Measurements from ENCODE around the gene AKR1E2.

GRCh38 chr10:4813496-4813895 lies 12.5 kb upstream of the AKR1E2 start:
- TF ChIP-seq SPI1 (IDR thresholded peaks at IDR 0.05; ENCODE audit: borderline replicate concordance, insufficient read depth, low read depth, low read length) = no peak
- TF ChIP-seq, protein P1, sequence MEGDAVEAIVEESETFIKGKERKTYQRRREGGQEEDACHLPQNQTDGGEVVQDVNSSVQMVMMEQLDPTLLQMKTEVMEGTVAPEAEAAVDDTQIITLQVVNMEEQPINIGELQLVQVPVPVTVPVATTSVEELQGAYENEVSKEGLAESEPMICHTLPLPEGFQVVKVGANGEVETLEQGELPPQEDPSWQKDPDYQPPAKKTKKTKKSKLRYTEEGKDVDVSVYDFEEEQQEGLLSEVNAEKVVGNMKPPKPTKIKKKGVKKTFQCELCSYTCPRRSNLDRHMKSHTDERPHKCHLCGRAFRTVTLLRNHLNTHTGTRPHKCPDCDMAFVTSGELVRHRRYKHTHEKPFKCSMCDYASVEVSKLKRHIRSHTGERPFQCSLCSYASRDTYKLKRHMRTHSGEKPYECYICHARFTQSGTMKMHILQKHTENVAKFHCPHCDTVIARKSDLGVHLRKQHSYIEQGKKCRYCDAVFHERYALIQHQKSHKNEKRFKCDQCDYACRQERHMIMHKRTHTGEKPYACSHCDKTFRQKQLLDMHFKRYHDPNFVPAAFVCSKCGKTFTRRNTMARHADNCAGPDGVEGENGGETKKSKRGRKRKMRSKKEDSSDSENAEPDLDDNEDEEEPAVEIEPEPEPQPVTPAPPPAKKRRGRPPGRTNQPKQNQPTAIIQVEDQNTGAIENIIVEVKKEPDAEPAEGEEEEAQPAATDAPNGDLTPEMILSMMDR (IDR thresholded peaks at IDR 0.05 in 2 of 3, conservative IDR thresholded peaks at IDR 0.05 in 1 of 3; ENCODE audit: control insufficient read depth in 2 of 3, extremely low read depth in 1 of 3, insufficient read depth in 1 of 3, low read depth in 3 of 3, low read length in 3 of 3) = no peak
- no peak for TF ChIP-seq HSF1 (IDR thresholded peaks at IDR 0.05; ENCODE audit: low read depth, low read length)
- TF ChIP-seq ESRRA (IDR thresholded peaks at IDR 0.05; ENCODE audit: low read length) = no peak
- no peak for TF ChIP-seq PBX3 (IDR thresholded peaks at IDR 0.05; ENCODE audit: insufficient replicate concordance, low read depth, low read length)
- no peak for TF ChIP-seq SRF (IDR thresholded peaks at IDR 0.05; ENCODE audit: low read depth in 2 of 2, low read length in 2 of 2)
- TF ChIP-seq NFYB (IDR thresholded peaks at IDR 0.05; ENCODE audit: insufficient read depth, low read depth, low read length) = no peak
- TF ChIP-seq SMC3 (IDR thresholded peaks at IDR 0.05; ENCODE audit: borderline replicate concordance, low read length) = no peak
- no peak for TF ChIP-seq EP300 (IDR thresholded peaks at IDR 0.05; ENCODE audit: borderline replicate concordance in 1 of 2, control insufficient read depth in 1 of 2, low read depth in 2 of 2, low read length in 2 of 2)

Data from GM12878 (cell line).